Natural killer cell (primary cell): ENCODE data around the gene OR1K1. TPM values are rescaled to one million over a fixed set of nuclear protein-coding genes. Genes with fewer than 3 reads are reported as not detected.

Experiments
- ATAC-seq, 3 donors: fragments of 150-1000 bp in 2 of 3; fragments of 200-7000 bp in 1 of 3; cut with Tn5 transposase; 1 replicate in 1 of 3; 2 replicates in 2 of 3; pipeline ENCODE4 v1.10.0; 2021; ENCODE audit warnings: mild to moderate bottlenecking in 2 of 3, moderate library complexity in 2 of 3
- DNase-seq, 2 donors: peaks; one replicate each; pipeline versions ENCODE4 v3.0.0 to v3.0.0-alpha.2; 2013 to 2021; ENCODE audit warnings: mixed read lengths in 1 of 2
- H3K27ac ChIP-seq: one replicate; pipeline ENCODE4 v1.5.1; 2013; ENCODE audit warnings: mild to moderate bottlenecking, low read length
- H3K27me3 ChIP-seq: one replicate; pipeline ENCODE4 v1.6.1; 2013; ENCODE audit warnings: low read length; ENCODE audit not compliant: control insufficient read depth, insufficient read depth
- H3K36me3 ChIP-seq: one replicate; pipeline ENCODE4 v1.6.1; 2013; ENCODE audit warnings: low read length; ENCODE audit not compliant: control insufficient read depth, insufficient read depth
- H3K4me1 ChIP-seq: one replicate; pipeline ENCODE4 v1.6.1; 2013; ENCODE audit warnings: low read length; ENCODE audit not compliant: control insufficient read depth, insufficient read depth
- H3K4me3 ChIP-seq: one replicate; pipeline ENCODE4 v1.5.1; 2013; ENCODE audit warnings: low read length
- H3K9me3 ChIP-seq: one replicate; pipeline ENCODE4 v1.6.1; 2013; ENCODE audit warnings: low read length; ENCODE audit not compliant: control insufficient read depth, insufficient read depth
- H3K27ac Mint-ChIP-seq, 2 donors: one replicate each; pipeline ENCODE4 v1.8.0; 2022; ENCODE audit warnings: mild to moderate bottlenecking in 2 of 2, mixed read lengths in 2 of 2, moderate library complexity in 1 of 2
- H3K27me3 Mint-ChIP-seq, 2 donors: one replicate each; pipeline ENCODE4 v1.8.0; 2022; ENCODE audit warnings: low read depth in 2 of 2, mixed read lengths in 2 of 2
- H3K36me3 Mint-ChIP-seq: one replicate; pipeline ENCODE4 v1.8.0; 2022; ENCODE audit warnings: mixed read lengths
- H3K4me1 Mint-ChIP-seq, 2 donors: one replicate each; pipeline ENCODE4 v1.8.0; 2022; ENCODE audit warnings: mixed read lengths in 2 of 2
- H3K4me3 Mint-ChIP-seq: one replicate; pipeline ENCODE4 v1.8.0; 2022; ENCODE audit warnings: mild to moderate bottlenecking, moderate library complexity, mixed read lengths
- H3K9me3 Mint-ChIP-seq, 2 donors: one replicate each; pipeline ENCODE4 v1.8.0; 2022; ENCODE audit warnings: mixed read lengths in 2 of 2
- CTCF ChIP-seq: fragments of 200-600 bp; IDR thresholded peaks from one replicate; pipeline ENCODE4 v1.8.0; 2022; ENCODE audit warnings: antibody characterized with exemption
- WGBS: methylation state at CpG from one replicate; pipeline ENCODE4 v1.1.7; 2013; ENCODE audit warnings: missing lambda C conversion rate; ENCODE audit not compliant: insufficient coverage; 5-methylcytosine and 5-hydroxymethylcytosine counted together
- intact Hi-C: fragments of 100-400 bp; cut with micrococcal nuclease; formaldehyde crosslinking; loops from one replicate; pipeline ENCODE4 v1.14.2; 2022
- total RNA-seq, 4 donors: library from RNA; stranded (reverse); fragments of 120-200 nt in 1 of 4; gene quantifications; one replicate each; pipeline versions ENCODE4 v1.2.3 to v1.2.4, GENCODE V29; 2013 to 2022

Gene OR1K1
- total RNA-seq, 3 donors from 2014 or later (not counting 1 experiment from before 2014, with no cell fraction given) = not detected

DNA sequence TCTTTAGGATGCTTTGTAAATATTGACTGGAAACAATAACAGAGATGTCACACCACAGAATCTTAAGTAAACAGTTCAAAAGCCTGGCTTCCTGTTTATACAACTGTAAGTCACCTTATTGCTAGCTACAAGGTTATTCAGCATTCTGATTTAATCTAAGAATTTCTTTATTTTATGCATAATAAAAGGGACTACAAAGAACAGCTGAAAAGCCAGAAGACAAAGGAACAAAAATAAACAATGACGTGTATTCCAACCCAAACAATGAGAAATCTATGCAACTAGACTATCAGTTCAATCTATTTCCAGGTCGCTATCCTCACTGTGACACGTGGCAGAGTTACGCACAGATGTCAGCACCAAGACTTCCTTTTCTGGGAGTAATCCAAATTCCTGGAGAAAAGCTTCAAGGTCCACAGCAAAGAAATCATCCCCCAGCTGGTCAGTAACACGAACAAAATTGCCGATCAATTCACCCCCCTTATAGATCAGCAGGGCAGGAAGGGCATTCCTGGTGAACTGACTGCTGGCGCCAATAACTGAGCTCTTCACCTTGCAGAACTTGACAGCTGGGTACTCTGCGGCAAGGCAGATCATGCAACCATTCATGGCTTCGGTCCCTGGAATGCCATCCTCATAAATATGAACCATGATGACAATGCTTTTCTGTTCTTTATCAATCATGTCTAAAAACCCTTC lies 20.0 kb downstream of the OR1K1 start:
- Mint-ChIP-seq H3K27me3 (no peaks in the 10 kb centered on the region), H3K36me3 (no peaks in the 10 kb centered on the region), H3K9me3 (no peaks in the 10 kb centered on the region), H3K27ac (peak overlapping the region in 1 of 2 donors; percentile 19), H3K4me3 (no peak overlapping the region), H3K4me1 (peaks cover 35 to 38% of the 10 kb centered on the region in 2 donors)
- no peaks in the 10 kb centered on the region for H3K9me3 ChIP-seq
- intact Hi-C loops = loop anchor here (10.0 kb wide), 2 partner anchors 535 to 555 kb away; partner anchors contain the start of genes CRB2, MRRF and RBM18
- peaks cover 47% of the 10 kb centered on the region for H3K36me3 ChIP-seq
- 92% methylated on average over 9 of the region's 9 CpGs for WGBS
- no peak for TF ChIP-seq CTCF
- DNase-seq (no peak), ATAC-seq (no peak)
- H3K27ac ChIP-seq = no peak overlapping the region
- no peaks in the 10 kb centered on the region for H3K27me3 ChIP-seq
- peaks cover 16% of the 10 kb centered on the region for H3K4me1 ChIP-seq
- H3K4me3 ChIP-seq = no peak overlapping the region

DNA sequence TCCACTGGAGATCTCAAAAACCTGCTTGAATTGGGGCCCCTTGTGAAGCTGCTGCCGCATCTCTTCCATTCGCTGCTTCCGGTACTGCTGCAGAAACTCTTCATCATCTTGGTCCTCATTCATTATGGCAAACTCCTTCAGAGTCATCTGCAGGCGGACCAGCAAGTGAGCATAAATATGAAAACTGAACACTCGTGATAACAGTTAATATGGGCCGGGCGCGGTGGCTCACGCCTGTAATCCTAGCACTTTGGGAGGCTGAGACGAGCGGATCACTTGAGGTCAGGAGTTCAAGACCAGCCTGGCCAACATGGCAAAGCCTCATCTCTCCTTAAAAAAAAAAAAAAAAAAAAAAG lies 20.5 kb downstream of the OR1K1 start:
- H3K27ac Mint-ChIP-seq = peak overlapping the region in 1 of 2 donors; percentile 19
- WGBS = 99% methylated on average over 11 of the region's 11 CpGs
- H3K9me3 Mint-ChIP-seq = no peaks in the 10 kb centered on the region
- intact Hi-C loops = loop anchor here (10.0 kb wide), 1 partner anchor 534 kb away; the partner anchor contains the start of gene CRB2
- TF ChIP-seq CTCF = no peak
- H3K27ac ChIP-seq = no peak overlapping the region
- H3K4me1 ChIP-seq = peaks cover 13% of the 10 kb centered on the region
- no peaks in the 10 kb centered on the region for H3K36me3 Mint-ChIP-seq
- H3K4me3 Mint-ChIP-seq = no peak overlapping the region
- H3K9me3 ChIP-seq = no peaks in the 10 kb centered on the region
- DNase-seq (no peak), ATAC-seq (no peak)
- peaks cover 31 to 34% of the 10 kb centered on the region in 2 donors for H3K4me1 Mint-ChIP-seq
- H3K27me3 Mint-ChIP-seq = no peaks in the 10 kb centered on the region
- H3K36me3 ChIP-seq = peaks cover 47% of the 10 kb centered on the region
- H3K27me3 ChIP-seq = no peaks in the 10 kb centered on the region
- no peak overlapping the region for H3K4me3 ChIP-seq

DNA sequence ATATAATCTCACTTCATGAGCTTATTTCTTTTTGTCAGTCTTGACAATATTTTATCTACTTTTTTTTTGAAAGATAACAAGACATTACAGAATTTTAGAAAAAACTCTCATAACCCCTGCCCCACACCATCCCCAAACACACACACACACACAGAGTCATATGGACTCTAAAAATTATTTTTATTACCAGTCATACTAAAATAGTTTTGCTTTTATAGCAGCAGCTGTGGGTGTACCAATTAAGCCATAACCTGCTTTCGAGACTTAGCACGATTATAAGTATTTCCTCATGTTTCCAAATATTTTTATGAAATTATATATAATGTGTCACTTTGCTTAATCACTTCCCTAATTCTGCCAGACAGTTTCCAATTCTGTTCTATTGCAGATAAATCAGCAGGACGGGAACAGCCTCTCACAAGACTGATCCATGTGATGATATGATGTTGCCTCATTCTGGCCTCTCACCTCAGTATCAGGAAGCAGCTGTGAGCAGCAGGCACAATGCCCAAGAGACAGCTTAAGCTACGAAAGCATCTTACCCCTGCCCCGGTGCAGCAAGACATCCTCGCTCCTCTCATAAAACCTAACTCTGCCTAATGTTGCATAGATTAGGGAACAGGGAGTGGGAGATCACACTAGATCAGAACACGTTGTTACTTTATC lies 21.5 kb downstream of the OR1K1 start:
- Mint-ChIP-seq H3K27me3 (no peaks in the 10 kb centered on the region), H3K4me1 (peaks cover 29 to 34% of the 10 kb centered on the region in 2 donors), H3K36me3 (no peaks in the 10 kb centered on the region), H3K27ac (peak overlapping the region; percentile 19 to 38), H3K4me3 (no peak overlapping the region), H3K9me3 (no peaks in the 10 kb centered on the region)
- DNase-seq = no peak
- no peak overlapping the region for H3K4me3 ChIP-seq
- H3K27ac ChIP-seq = no peak overlapping the region
- TF ChIP-seq CTCF = no peak
- peaks cover 5% of the 10 kb centered on the region for H3K4me1 ChIP-seq
- WGBS = 58% methylated on average over 7 of the region's 7 CpGs
- no peaks in the 10 kb centered on the region for H3K9me3 ChIP-seq
- no peaks in the 10 kb centered on the region for H3K27me3 ChIP-seq
- peaks cover 47% of the 10 kb centered on the region for H3K36me3 ChIP-seq
- ATAC-seq = peak in 1 of 3 donors; percentile 35
- intact Hi-C loops = loop anchor here (10.0 kb wide), 1 partner anchor 533 kb away; the partner anchor contains the start of gene CRB2
